MM.1S (cell line): Measurements from ENCODE around the gene LIF.

ENCODE experiments used
- EZH2phosphoT487 ChIP-seq: fragments of 300-600 bp; sonication (generic); IDR thresholded peaks from 2 replicates; pipeline ENCODE4 v1.6.1; 2018; ENCODE audit warnings: antibody characterized with exemption, low read length
- TF ChIP-seq, protein P1 (sequence below): fragments of 300-600 bp; sonication (generic); IDR thresholded peaks from 2 replicates; pipeline ENCODE4 v1.5.1; 2016; ENCODE audit warnings: antibody characterized with exemption, low read length, mixed read lengths

DNA sequence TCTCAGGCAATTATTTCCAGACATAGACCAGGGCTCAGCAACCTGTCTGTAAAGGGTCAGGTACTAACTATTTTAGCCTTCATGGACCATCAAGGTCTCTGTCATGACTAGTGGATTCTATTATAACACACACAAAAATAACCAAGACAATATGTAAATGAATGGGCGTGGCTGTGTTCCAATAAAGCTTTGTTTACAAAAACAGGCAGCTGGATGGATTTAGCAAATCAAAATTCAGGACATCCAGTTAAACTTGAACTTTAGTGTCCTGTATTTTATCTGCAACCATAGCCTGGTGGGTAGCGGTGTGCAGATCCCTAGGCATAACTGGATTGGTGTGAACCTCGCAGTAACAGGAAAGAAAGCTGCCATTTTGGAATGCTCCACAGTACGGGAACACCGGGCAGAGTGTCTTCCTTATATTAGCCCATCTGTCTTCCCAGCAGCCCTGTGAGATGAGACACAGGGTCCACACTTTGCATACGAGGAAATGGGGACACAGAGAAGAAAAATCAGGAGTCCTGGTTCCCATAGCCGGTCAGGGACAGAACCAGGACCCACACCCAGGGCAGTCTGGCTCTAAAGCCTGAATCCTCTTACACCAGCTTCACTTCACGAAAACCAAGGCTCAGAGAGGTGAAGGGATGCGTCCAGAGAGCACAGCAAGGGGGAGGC is 15.6 kb downstream of the LIF start:
- TF ChIP-seq, protein P1, sequence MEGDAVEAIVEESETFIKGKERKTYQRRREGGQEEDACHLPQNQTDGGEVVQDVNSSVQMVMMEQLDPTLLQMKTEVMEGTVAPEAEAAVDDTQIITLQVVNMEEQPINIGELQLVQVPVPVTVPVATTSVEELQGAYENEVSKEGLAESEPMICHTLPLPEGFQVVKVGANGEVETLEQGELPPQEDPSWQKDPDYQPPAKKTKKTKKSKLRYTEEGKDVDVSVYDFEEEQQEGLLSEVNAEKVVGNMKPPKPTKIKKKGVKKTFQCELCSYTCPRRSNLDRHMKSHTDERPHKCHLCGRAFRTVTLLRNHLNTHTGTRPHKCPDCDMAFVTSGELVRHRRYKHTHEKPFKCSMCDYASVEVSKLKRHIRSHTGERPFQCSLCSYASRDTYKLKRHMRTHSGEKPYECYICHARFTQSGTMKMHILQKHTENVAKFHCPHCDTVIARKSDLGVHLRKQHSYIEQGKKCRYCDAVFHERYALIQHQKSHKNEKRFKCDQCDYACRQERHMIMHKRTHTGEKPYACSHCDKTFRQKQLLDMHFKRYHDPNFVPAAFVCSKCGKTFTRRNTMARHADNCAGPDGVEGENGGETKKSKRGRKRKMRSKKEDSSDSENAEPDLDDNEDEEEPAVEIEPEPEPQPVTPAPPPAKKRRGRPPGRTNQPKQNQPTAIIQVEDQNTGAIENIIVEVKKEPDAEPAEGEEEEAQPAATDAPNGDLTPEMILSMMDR: no peak
- no peak for TF ChIP-seq EZH2phosphoT487
